HG02588 (cell line): ENCODE results near the gene HS3ST1.
"Not testable (repeated sequence)": the region's sequence is repeated elsewhere in the genome, so short reads cannot be mapped to it uniquely, and the experiment has no call there.

ENCODE experiments used
- ATAC-seq: cut with Tn5 transposase; IDR thresholded peaks from one replicate; pipeline ENCODE4 v1.9.1; 2021; ENCODE audit warnings: mild to moderate bottlenecking, moderate library complexity; ENCODE audit not compliant: unreplicated experiment

Gene HS3ST1

DNA sequence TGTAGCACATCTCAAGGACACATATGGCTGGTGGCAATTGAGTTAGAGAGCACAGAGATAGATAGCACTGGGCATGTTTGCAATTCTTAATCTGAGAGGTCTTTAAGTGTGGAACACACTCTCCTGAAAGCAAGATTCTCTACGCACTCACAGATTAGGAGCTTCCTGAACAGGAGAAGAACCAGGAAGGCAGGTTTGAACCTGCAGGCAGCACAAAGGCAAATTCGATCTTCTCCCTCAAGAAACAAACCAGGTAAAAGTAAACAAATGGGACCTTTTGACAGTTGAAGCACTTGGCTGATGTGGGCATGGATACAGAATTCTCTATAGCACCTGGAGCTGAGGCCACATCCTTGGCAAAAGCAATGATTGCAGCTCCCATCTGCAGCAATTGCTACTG is 24.3 kb downstream of the HS3ST1 start:
- no peak for ATAC-seq

DNA sequence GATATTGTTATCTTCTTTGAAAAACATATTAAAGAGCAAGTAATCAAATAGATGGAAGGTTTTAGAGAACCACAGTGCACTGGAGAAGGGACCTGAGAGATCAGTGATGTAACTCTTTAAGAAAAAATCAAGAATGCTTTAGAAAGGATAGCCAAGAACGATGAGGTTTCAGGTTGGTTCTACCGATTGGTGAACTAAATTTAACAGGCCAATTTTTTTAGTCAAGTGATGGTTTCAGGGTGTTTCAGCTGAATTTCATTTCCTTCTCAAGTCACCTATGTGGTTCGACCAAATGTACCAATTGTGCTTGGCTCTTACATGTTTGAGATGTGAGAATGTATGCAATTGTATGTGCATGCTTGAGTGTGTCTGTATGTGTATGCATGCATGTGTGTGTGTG is 26.5 kb downstream of the HS3ST1 start:
- ATAC-seq, result peak; percentile 46

- no peak for ATAC-seq
Observed at GRCh38 chr4:11399461-11399971, 29.2 kb downstream of the HS3ST1 start.

DNA sequence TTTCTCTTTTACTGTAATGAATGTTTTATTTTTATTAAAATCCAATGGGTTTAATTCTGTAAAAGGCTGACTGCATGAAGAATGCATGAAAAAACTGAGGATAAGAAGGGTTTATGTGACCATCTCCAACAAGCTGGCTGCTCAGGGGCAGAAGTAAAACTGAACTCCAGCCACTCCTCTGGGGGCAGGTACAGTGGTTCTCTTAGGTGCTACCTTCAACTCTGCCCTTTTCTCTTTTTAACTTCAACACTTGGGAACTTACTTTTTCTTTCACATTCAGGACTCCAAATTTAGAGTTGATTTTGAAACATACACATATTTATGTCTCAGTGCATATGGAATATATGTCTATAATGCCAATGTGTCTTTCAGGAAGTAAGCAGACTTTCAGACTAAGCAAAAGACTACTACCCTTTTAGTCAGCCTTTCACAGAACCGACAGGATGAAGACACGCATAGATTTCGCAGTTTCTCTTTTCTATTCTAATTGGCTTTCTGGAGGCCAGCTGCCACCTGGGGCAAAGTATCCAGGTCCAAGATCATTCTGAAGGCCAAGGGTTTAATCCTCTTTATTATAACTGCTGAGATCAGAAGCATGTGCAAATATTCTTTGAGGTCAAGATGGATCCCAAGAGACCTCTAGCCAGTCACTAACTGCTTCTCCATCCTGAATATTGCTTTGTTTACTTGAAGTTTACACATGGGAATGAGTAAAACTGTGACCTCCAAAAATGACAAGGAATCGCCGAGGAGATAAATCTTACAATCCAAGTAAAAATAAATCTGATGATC is 30.7 kb downstream of the HS3ST1 start:
- ATAC-seq, result no peak

DNA sequence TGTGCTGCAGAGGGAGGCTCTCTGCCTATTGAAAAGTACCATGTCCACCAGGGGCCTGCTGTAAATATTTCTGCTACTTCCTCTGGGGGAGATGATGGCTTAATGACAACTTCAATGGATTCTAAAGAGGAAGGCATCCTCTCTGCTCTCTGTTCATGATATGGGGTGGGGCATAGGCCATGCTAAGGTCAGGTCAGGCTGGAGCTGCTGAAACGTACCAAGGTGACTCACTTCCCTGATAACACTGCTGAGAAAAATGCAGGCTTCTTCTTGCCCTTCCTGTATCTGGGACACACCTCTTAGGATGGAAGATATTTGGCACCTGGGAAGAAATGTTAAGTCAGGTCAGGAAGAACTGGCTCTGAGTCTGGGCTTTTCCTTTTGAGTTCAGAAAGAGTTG is 31.5 kb downstream of the HS3ST1 start:
- no peak for ATAC-seq

DNA sequence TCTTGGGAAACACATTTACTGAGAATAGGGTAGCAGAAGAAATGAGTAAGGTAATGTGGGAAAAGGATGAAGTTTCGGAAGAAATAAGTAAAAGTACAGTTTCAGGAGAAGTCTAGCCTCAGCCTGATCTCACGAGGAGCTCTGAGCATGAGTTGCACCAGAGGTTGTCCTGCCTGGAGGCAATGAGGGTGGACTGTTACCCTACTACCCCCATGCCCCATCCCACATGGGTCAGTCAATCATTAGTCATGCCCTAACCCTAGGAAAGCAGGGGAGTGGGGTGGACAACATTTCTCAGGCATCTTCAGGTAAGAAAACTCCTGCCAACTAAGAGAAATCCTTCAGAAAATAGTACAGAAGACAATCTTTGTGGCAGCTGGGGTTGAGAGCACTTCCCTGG is 35.1 kb downstream of the HS3ST1 start:
- ATAC-seq, result no peak

DNA sequence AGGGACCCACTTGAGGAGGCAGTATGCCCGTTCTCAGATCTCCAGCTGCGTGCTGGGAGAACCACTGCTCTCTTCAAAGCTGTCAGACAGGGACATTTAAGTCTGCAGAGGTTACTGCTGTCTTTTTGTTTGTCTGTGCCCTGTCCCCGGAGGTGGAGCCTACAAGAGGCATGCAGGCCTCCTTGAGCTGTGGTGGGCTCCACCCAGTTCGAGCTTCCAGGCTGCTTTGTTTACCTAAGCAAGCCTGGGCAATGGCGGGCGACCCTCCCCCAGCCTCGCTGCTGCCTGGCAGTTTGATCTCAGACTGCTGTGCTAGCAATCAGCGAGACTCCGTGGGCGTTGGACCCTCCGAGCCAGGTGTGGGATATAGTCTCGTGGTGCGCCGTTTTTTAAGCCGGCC is 44.6 kb downstream of the HS3ST1 start:
- not testable (repeated sequence) for ATAC-seq

DNA sequence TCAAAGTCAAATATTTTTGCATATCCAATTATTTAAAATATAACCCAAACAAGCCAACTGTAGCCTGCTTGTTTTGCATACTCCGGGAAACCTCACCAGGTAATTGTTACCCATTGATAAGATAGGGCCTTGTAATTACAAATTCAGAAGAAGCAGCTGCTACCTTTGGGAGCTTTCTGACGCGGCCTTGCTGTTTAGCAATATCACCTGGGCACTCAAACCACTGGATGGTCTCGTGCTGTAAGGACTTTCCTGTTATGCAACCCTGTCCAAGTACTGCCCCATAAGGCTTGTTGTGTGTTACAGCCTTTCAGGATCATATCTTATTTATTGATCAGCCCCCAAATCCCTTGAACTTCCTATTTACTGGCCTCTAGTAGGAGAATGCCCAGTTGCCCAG is 52.1 kb downstream of the HS3ST1 start:
- no peak for ATAC-seq

DNA sequence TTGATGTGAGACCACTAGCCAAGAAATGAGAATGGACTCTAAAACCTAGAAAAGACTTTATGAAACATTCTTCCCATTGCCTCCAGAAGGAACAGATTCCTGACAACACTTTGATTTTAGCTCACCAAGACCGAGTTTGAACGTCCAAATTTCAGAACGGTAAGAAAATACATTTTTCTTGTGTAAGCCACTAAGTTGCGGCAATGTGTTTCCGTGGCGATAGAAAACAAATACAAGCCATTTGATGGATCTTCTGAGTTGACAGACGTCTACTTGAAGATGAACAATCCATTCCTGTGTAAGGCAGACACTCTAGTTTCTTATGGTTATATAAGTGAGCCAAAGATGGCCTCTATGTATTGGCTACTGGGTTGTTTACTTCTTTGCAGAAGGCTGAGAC is 52.5 kb downstream of the HS3ST1 start:
- no peak for ATAC-seq

- no peak for ATAC-seq
Observed at GRCh38 chr4:11368701-11369115, 60.0 kb downstream of the HS3ST1 start.

DNA sequence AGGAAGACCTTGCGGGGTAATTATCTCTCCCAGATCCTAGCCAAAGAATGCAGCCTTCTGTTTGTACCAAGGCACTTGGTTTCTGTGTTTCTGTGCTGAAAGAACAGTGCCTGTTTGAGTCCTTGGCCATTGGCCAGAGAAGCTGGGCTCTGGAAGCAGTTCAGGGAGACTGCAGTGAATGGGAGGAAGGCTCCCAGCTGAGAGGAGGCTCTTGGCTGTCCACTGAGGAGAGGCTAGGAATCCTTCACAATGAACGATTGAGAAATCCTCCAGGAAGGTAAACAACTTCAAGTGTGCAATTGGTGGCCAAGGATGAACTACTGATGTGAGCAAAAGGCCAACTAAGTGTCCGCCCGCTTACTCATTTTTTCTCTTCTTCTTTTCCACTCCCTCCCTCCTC is 61.3 kb downstream of the HS3ST1 start:
- no peak for ATAC-seq

DNA sequence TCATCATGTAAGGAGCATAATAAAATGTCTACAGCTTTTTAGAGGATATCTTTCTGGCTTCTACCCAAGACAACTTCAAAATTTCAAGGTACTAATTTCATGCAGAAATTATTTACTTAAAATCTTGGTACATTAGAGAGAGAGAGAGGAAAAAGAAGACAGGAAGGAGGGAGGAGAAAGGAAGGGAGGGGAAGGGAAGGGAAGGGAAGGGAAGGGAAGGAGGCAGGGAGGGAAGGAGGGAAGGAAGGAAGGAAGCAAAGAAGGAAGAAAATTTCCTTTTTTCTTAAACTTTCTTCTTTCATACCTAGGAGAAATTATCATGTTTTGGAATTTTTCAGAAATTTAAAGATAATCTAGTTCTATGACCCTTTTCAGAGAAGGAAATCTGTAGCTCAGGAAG is 61.8 kb downstream of the HS3ST1 start:
- no peak for ATAC-seq

DNA sequence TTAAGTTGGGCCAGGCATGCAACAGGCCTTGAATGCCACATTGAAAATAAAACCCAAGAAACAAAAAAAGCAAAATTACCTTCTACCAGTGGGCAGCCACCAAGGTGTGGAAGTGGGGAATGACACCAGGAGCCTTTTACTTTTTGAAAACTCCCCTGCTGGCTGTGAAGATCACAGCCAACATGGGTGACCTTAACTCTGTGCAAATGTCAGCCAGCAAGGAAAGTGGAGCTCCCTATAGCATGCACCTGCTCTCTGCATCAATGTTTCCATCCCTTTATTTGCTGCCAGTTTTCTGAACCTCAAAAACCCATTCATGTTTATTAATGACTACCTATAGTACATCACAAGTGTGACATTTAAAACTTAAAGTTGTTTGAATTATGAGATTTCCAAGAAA is 63.7 kb downstream of the HS3ST1 start:
- no peak for ATAC-seq

DNA sequence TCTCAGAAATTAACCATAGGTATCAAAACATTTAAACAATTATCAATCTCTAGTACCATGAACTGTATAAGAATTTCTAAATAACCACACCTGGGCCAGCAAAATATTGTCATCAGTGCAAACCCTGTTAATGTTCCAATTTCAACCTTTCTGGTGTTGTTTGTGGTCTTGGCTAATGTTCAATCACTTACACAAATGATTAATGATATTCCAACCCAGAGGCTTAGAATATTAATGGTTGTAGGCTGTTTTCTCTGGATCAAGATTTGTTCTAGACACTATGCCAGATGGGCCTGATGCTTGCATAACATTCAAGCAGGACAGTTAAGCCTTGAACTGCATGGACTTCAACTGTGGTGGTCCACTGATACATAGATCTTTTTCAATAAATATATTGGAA is 69.1 kb downstream of the HS3ST1 start:
- ATAC-seq, result no peak

DNA sequence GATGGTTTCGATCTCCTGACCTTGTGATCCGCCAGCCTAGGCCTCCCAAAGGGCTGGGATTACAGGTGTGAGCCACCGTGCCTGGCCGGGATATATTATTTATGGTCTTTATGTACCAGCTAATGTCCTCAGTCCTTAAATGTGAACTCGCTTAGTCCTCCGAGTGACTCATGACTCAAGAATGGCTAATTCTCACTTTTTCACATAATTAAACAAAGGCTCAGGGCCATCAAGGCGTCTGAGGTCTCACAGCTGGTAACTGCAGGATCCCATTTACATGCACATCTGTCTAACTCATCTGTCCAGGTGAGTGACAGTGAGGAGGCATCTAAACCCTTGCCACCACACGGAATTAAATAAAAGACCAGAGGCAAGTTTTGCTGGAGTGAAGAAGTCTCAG is 73.5 kb downstream of the HS3ST1 start:
- ATAC-seq, result no peak

DNA sequence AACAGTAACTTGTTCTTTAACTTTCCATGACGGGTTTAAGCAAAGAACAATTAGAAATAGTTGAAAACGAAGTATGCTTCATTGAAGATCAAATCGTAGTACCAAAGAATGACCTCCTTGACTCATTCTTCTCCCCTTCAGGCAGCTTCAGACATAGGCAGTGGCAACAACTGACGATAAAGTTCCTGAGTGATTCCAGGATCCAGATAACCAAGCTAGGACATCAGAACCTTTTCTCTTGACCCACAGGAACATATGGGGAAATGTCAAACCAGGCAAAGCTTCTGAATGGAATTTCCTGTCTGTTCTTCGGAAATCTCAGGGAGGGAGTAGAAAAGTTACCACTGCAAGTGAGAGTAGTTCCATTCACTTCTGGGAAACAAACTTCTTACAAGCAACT is 74.2 kb downstream of the HS3ST1 start:
- no peak for ATAC-seq

GRCh38 chr4:11348449-11349088 is 80.1 kb downstream of the HS3ST1 start:
- no peak for ATAC-seq

- no peak for ATAC-seq
Observed at GRCh38 chr4:11344916-11345315, 83.8 kb downstream of the HS3ST1 start.

GRCh38 chr4:11343536-11343935 is 85.2 kb downstream of the HS3ST1 start:
- ATAC-seq, result no peak
